HG03460 (cell line): ENCODE data around the gene CENPS.
A peak's percentile ranks its signal among the peaks of the same experiment; 100 is the strongest.
"Not testable (repeated sequence)": the region's sequence is repeated elsewhere in the genome, so short reads cannot be mapped to it uniquely, and the experiment has no call there.

ENCODE experiments used
- ATAC-seq: cut with Tn5 transposase; IDR thresholded peaks from one replicate; pipeline ENCODE4 v1.9.1; 2021; ENCODE audit not compliant: unreplicated experiment

Gene CENPS

GRCh38 chr1:10450156-10450814 lies 20.1 kb downstream of the CENPS start:
- no peak for ATAC-seq

GRCh38 chr1:10450836-10451235 lies 20.6 kb downstream of the CENPS start:
- no peak for ATAC-seq

- ATAC-seq, result no peak
Measured at GRCh38 chr1:10451287-10451686, 21.1 kb downstream of the CENPS start.

- ATAC-seq, result no peak
Measured at GRCh38 chr1:10456048-10456447, 25.8 kb downstream of the CENPS start.

- no peak for ATAC-seq
Measured at GRCh38 chr1:10456661-10457060, 26.4 kb downstream of the CENPS start.

- not testable (repeated sequence) for ATAC-seq
Measured at GRCh38 chr1:10457462-10457861, 27.2 kb downstream of the CENPS start.

GRCh38 chr1:10457875-10458274 lies 27.6 kb downstream of the CENPS start:
- no peak for ATAC-seq

GRCh38 chr1:10459184-10459583 lies 29.0 kb downstream of the CENPS start:
- ATAC-seq, result no peak

- no peak for ATAC-seq
Measured at GRCh38 chr1:10467078-10467477, 36.8 kb downstream of the CENPS start.

GRCh38 chr1:10470043-10470442 lies 39.8 kb downstream of the CENPS start:
- ATAC-seq, result no peak

GRCh38 chr1:10471411-10472219 lies 41.4 kb downstream of the CENPS start:
- ATAC-seq, result no peak

GRCh38 chr1:10472220-10473144 lies 42.2 kb downstream of the CENPS start, which contains the start of gene DFFA:
TSS of gene DFFA (minus strand) at chr1:10472529. CDS start at chr1:10472458, 71 bp downstream.
- peak; percentile 75 for ATAC-seq

GRCh38 chr1:10473145-10473765 lies 43.0 kb downstream of the CENPS start:
- ATAC-seq, result no peak

- not testable (repeated sequence) for ATAC-seq
Measured at GRCh38 chr1:10474309-10474612, 44.0 kb downstream of the CENPS start.

GRCh38 chr1:10474613-10475507 lies 44.6 kb downstream of the CENPS start, which contains the start of gene PEX14:
TSS of gene PEX14 (plus strand) at chr1:10474950. CDS start at chr1:10474967, 17 bp downstream.
- ATAC-seq, result peak; percentile 61

GRCh38 chr1:10475510-10475909 lies 45.3 kb downstream of the CENPS start:
- no peak for ATAC-seq

GRCh38 chr1:10479296-10479695 lies 49.1 kb downstream of the CENPS start:
- no peak for ATAC-seq

GRCh38 chr1:10480614-10481013 lies 50.4 kb downstream of the CENPS start:
- ATAC-seq, result no peak

GRCh38 chr1:10484521-10484920 lies 54.3 kb downstream of the CENPS start:
- no peak for ATAC-seq
